Cardiac muscle cell (in vitro differentiated cells and primary cell): ENCODE results near the gene PALB2. TPM values are rescaled to one million over a fixed set of nuclear protein-coding genes. Genes with fewer than 3 reads are reported as not detected.
"Not testable (repeated sequence)": the region's sequence is repeated elsewhere in the genome, so short reads cannot be mapped to it uniquely, and the experiment has no call there.

ENCODE experiments used
- DNase-seq, 2 donors: peaks; one replicate each; pipeline versions ENCODE4 v3.0.0 to v3.0.0-alpha.2; 2010 to 2017; ENCODE audit warnings: low read depth in 1 of 2, low spot score in 1 of 2
- H3K27ac ChIP-seq: fragments of 200-600 bp; sonication (generic); 2 replicates; pipeline ENCODE4 v1.5.1; 2016
- H3K27me3 ChIP-seq: fragments of 200-600 bp; sonication (generic); 2 replicates; pipeline ENCODE4 v1.6.0; 2016; ENCODE audit warnings: control low read depth
- H3K36me3 ChIP-seq: fragments of 200-600 bp; sonication (generic); 2 replicates; pipeline ENCODE4 v1.5.1; 2016; ENCODE audit warnings: control low read depth
- H3K4me1 ChIP-seq: fragments of 200-600 bp; sonication (generic); 2 replicates; pipeline ENCODE4 v1.8.1; 2017; ENCODE audit warnings: low read depth, mild to moderate bottlenecking, mixed run types
- H3K4me3 ChIP-seq: fragments of 200-600 bp; sonication (generic); 2 replicates; pipeline ENCODE4 v1.5.1; 2016; ENCODE audit warnings: mild to moderate bottlenecking
- H3K9me3 ChIP-seq: fragments of 200-600 bp; sonication (generic); 2 replicates; pipeline ENCODE4 v1.5.1; 2017; ENCODE audit warnings: low read depth, mild to moderate bottlenecking, control low read depth
- polyA plus RNA-seq: library from polyadenylated mRNA; unstranded; fragments of >200 nt; fragmentation: Nextera tagmentation; extraction: Ambion mirVana; gene quantifications from 2 replicates; pipeline ENCODE4 v1.2.1, GENCODE V29; 2016
- total RNA-seq: library from RNA; depleted of rRNA; stranded (reverse); fragments of >200 nt; gene quantifications from 2 replicates; pipeline ENCODE4 v1.2.3, GENCODE V29; 2016
- TF ChIP-seq, protein P1 (sequence below): IDR thresholded peaks from 2 replicates; pipeline ENCODE4 v1.5.1; 2012; ENCODE audit warnings: low read depth, mild to moderate bottlenecking, low read length

Gene PALB2
- total and polyA plus RNA-seq, 2 experiments from 2014 or later: 9.5 to 10.8 TPM

GRCh38 chr16:23611936-23612335 lies 29.2 kb downstream of the PALB2 start:
- Histone ChIP-seq H3K4me3 (no peak overlapping the region), H3K27me3 (no peaks in the 10 kb centered on the region), H3K9me3 (no peaks in the 10 kb centered on the region), H3K27ac (no peak overlapping the region), H3K36me3 (peaks cover 17% of the 10 kb centered on the region), H3K4me1 (no peaks in the 10 kb centered on the region)
- no peak for DNase-seq
- TF ChIP-seq, protein P1, sequence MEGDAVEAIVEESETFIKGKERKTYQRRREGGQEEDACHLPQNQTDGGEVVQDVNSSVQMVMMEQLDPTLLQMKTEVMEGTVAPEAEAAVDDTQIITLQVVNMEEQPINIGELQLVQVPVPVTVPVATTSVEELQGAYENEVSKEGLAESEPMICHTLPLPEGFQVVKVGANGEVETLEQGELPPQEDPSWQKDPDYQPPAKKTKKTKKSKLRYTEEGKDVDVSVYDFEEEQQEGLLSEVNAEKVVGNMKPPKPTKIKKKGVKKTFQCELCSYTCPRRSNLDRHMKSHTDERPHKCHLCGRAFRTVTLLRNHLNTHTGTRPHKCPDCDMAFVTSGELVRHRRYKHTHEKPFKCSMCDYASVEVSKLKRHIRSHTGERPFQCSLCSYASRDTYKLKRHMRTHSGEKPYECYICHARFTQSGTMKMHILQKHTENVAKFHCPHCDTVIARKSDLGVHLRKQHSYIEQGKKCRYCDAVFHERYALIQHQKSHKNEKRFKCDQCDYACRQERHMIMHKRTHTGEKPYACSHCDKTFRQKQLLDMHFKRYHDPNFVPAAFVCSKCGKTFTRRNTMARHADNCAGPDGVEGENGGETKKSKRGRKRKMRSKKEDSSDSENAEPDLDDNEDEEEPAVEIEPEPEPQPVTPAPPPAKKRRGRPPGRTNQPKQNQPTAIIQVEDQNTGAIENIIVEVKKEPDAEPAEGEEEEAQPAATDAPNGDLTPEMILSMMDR: no peak

DNA sequence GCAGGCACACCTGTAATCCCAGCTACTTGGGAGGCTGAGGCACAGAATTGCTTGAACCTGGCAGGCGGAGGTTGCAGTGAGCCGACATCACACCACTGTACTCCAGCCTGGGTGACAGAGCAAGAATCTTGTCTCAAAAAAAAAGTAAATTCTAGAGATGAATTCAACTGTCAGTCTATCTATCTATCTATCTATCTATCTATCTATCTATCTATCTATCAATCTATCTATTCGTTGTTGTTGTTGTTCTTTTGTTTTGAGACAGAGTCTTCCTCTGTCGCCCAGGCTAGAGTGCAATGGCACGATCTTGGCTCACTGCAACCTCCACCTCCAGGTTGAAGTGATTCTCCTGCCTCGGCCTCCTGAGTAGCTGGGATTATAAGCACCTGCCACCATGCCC lies 30.2 kb downstream of the PALB2 start:
- not testable (repeated sequence) for H3K4me3 ChIP-seq

GRCh38 chr16:23609929-23610328 lies 31.2 kb downstream of the PALB2 start:
- H3K27ac ChIP-seq: no peak overlapping the region
- no peaks in the 10 kb centered on the region for H3K27me3 ChIP-seq
- H3K4me3 ChIP-seq: no peak overlapping the region
- H3K4me1 ChIP-seq: no peaks in the 10 kb centered on the region
- H3K36me3 ChIP-seq: peaks cover 22% of the 10 kb centered on the region
- no peak for DNase-seq
- TF ChIP-seq, protein P1: no peak
- no peaks in the 10 kb centered on the region for H3K9me3 ChIP-seq

More for the DNA sequence above, 30.2 kb downstream of the PALB2 start:
- not testable (repeated sequence) for DNase-seq, H3K27me3 ChIP-seq, H3K27ac ChIP-seq, H3K9me3 ChIP-seq, H3K4me1 ChIP-seq
- peaks cover 21% of the 10 kb centered on the region for H3K36me3 ChIP-seq

- H3K4me1 ChIP-seq: no peaks in the 10 kb centered on the region
- H3K27ac ChIP-seq: no peak overlapping the region
- TF ChIP-seq, protein P1: no peak
- DNase-seq: peak in 1 of 2 donors; percentile 90
- H3K36me3 ChIP-seq: peaks cover 24% of the 10 kb centered on the region
- H3K4me3 ChIP-seq: no peak overlapping the region
- H3K27me3 ChIP-seq: no peaks in the 10 kb centered on the region
- H3K9me3 ChIP-seq: no peaks in the 10 kb centered on the region
Observed at GRCh38 chr16:23608194-23608593, 32.9 kb downstream of the PALB2 start.

DNA sequence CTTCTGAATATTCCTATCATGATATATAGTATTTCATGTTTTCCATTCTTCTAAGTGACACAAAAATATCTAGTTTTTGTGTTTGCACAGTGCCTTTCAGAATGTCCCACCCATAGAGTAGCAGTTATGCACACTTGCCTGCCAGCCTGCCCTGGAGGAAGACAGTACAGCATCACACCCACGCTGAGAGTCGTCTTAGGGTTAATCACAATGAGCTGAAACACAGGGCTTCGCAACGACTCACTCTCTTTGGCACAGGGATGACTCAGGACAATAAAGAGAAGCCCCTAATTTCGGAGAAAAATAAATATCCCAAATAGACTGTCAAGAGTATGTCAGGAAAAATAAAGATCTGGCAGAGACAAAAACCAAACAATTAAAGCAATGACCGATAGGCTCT lies 33.4 kb downstream of the PALB2 start:
- H3K27me3 ChIP-seq: no peaks in the 10 kb centered on the region
- peak in 1 of 2 donors; percentile 21 for DNase-seq
- H3K27ac ChIP-seq: no peak overlapping the region
- TF ChIP-seq, protein P1: no peak
- H3K4me3 ChIP-seq: no peak overlapping the region
- H3K9me3 ChIP-seq: no peaks in the 10 kb centered on the region
- no peaks in the 10 kb centered on the region for H3K4me1 ChIP-seq
- H3K36me3 ChIP-seq: peaks cover 29% of the 10 kb centered on the region

GRCh38 chr16:23597003-23597756 lies 43.9 kb downstream of the PALB2 start:
- Histone ChIP-seq H3K36me3 (no peaks in the 10 kb centered on the region), H3K4me3 (no peak overlapping the region), H3K27me3 (no peaks in the 10 kb centered on the region), H3K4me1 (peaks cover 13% of the 10 kb centered on the region), H3K9me3 (no peaks in the 10 kb centered on the region), H3K27ac (no peak overlapping the region)
- peak; percentile 14 to 16 for DNase-seq
- TF ChIP-seq, protein P1: no peak
